ENCODE data around the gene LOC101059915.
"Not testable (repeated sequence)": the region's sequence is repeated elsewhere in the genome, so short reads cannot be mapped to it uniquely, and the experiment has no call there.

Gene LOC101059915

DNA sequence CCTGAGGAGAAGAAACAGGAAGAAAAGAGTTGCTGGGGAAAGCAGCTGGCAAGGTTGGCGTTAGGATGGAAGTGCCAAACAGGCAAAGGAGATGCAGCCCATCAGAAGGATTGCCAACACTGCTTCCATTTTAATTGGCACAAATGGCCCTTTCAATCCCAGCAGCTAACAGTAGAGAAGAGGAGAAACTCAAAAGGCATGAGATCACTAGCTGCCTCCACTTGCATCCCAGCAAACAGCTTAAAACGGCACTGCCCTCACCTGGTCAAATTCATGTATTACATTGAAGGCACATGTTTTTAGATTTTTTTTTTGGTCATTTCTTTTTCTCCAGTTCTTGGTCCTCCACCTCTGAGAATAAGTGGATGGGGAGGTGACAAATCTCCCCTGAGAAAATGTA, 14.9 kb upstream of the LOC101059915 start:
- no peaks in the 10 kb centered on the region for H3K9me3 ChIP-seq (ENCODE audit: control insufficient read depth, low read length)
- no peak overlapping the region for H3K9ac ChIP-seq (ENCODE audit: low read length)
- H3K4me3 ChIP-seq (ENCODE audit: low read length): no peak overlapping the region
- H3K27me3 ChIP-seq (ENCODE audit: control insufficient read depth, insufficient read depth, low read length): no peaks in the 10 kb centered on the region
- no peaks in the 10 kb centered on the region for H3K4me1 ChIP-seq (ENCODE audit: control insufficient read depth, insufficient read depth, low read length)
- H3K36me3 ChIP-seq (ENCODE audit: control insufficient read depth, insufficient read depth, low read length): no peaks in the 10 kb centered on the region

DNA sequence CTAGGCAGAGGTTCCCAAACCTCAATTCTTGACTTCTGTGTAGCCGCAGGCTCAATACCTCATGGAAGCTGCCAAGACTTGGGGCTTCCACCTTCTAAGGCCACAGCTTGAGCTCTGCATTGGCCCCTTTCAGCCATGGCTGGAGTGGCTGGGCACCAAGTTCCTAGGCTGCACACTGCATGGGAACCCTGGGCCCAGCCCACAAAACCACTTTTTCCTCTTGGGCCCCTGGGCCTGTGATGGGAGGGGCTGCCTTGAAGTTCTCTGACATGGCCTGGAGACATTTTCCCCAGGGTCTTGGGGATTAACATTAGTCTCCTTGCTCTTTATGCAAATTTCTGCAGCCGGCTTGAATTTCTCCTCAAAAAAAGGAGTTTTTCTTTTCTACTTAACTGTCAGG, 14.0 kb upstream of the LOC101059915 start:
- Histone ChIP-seq H3K36me3 (ENCODE audit: control insufficient read depth, insufficient read depth, low read length) (no peaks in the 10 kb centered on the region), H3K4me3 (ENCODE audit: low read length) (no peak overlapping the region), H3K27me3 (ENCODE audit: control insufficient read depth, insufficient read depth, low read length) (no peaks in the 10 kb centered on the region), H3K9ac (ENCODE audit: low read length) (no peak overlapping the region), H3K9me3 (ENCODE audit: control insufficient read depth, low read length) (no peaks in the 10 kb centered on the region), H3K4me1 (ENCODE audit: control insufficient read depth, insufficient read depth, low read length) (no peaks in the 10 kb centered on the region)

DNA sequence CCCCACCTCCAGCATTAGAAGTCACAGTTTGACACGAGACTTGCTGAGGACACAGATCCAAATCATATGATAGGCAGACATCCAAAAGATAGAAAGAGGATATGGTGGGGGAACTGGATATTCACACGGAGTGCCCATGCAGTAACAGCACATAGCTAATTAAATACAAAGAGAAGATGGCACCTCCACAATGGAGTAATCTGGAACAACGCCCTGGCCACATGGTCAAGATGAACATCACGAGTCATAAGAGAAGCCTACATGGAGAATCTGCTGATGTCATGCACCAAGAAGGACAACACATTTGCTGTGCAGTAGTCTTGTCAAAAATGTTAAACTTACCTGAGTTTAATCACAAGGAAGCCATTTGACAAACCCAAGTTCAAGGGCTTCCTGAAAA, 10.1 kb upstream of the LOC101059915 start:
- no peaks in the 10 kb centered on the region for H3K36me3 ChIP-seq (ENCODE audit: control insufficient read depth, insufficient read depth, low read length)
- no peak overlapping the region for H3K9ac ChIP-seq (ENCODE audit: low read length)
- no peaks in the 10 kb centered on the region for H3K27me3 ChIP-seq (ENCODE audit: control insufficient read depth, insufficient read depth, low read length)
- H3K4me3 ChIP-seq (ENCODE audit: low read length): no peak overlapping the region
- H3K4me1 ChIP-seq (ENCODE audit: control insufficient read depth, insufficient read depth, low read length): no peaks in the 10 kb centered on the region
- no peaks in the 10 kb centered on the region for H3K9me3 ChIP-seq (ENCODE audit: control insufficient read depth, low read length)

DNA sequence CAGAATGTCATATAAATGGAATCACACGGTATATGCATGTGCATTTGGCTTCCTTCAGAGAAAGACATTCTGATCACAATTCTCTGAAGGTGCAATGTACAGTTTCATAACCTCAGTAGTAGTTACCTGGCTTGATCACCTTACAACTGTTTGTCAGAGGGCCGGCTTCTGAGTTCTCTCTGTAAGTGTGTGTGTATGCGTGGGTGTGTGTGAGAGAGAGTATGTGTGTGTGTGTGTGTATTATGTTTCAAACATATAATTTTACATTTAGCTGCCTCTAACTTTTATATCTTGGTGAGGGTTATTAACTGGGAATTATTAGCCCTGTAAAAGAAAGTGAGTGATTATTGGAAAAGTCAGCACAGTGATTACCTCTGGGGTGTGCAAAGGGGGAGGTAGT, 8.0 kb upstream of the LOC101059915 start:
- H3K4me1 ChIP-seq (ENCODE audit: control insufficient read depth, insufficient read depth, low read length): no peaks in the 10 kb centered on the region
- H3K36me3 ChIP-seq (ENCODE audit: control insufficient read depth, insufficient read depth, low read length): no peaks in the 10 kb centered on the region
- H3K4me3 ChIP-seq (ENCODE audit: low read length): no peak overlapping the region
- no peaks in the 10 kb centered on the region for H3K27me3 ChIP-seq (ENCODE audit: control insufficient read depth, insufficient read depth, low read length)
- no peaks in the 10 kb centered on the region for H3K9me3 ChIP-seq (ENCODE audit: control insufficient read depth, low read length)
- no peak overlapping the region for H3K9ac ChIP-seq (ENCODE audit: low read length)

DNA sequence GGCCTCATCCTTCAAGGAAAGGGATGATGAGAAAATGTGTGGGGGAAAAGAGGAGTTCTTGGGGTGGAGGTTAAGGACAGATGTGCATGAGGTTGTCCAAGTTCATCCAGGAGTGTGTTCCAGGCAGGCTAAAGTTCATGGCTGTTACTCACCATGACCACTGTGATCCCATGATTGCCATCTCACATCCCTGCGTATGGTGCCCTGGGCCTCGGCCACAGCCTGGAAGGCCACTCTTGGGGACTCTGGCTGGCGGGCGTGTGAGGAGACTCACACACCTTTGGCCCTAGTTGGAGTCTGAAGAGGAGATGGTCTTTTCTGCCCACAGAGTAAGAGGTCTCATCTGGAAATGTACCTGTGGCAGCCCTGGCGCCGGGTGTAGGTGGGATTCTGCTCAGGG, 7.4 kb upstream of the LOC101059915 start:
- Histone ChIP-seq H3K4me1 (ENCODE audit: control insufficient read depth, insufficient read depth, low read length) (no peaks in the 10 kb centered on the region), H3K9ac (ENCODE audit: low read length) (no peak overlapping the region), H3K36me3 (ENCODE audit: control insufficient read depth, insufficient read depth, low read length) (no peaks in the 10 kb centered on the region), H3K4me3 (ENCODE audit: low read length) (no peak overlapping the region), H3K9me3 (ENCODE audit: control insufficient read depth, low read length) (no peaks in the 10 kb centered on the region), H3K27me3 (ENCODE audit: control insufficient read depth, insufficient read depth, low read length) (no peaks in the 10 kb centered on the region)

DNA sequence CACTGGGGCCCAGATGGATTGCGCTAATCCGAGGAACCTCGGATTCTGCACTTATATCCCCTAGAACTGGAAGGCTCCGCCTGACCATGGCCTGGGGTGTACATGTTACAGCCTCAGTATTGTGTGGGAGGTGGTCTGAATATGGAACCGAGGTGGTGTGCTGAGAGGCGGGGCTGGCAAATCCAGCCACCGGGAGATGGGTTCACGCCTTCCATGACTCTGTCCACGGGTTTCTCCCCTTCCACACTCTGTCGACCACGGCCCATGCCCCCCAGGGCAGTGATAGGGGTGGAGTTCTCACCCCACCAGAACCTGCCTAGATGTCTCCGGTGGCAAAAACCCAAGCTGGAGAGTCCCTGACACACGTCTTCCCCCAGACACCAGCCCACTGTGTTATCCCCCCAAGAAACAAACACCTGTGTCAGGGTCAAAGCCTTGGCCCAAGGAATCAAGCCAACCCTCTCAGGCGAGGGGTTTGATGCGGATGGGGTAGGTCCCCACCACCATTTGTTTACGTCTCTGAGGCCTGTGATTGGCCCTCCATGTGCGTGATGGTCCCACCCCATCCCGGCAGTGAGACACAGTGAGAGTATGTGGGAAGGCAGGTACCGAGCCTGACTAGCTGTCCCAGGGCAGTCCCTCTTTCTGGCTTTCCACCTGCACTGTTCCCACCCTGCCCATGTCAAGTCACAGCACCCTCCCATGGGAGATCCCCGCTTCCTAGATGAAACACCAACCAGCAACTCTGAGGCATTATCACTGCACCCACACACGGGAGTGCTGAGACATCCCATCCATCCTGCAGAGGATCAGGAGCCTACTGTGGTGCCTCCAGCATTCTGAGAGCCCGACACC, 6.6 kb upstream of the LOC101059915 start:
- Histone ChIP-seq H3K9ac (ENCODE audit: low read length) (no peak overlapping the region), H3K27me3 (ENCODE audit: control insufficient read depth, insufficient read depth, low read length) (no peaks in the 10 kb centered on the region), H3K36me3 (ENCODE audit: control insufficient read depth, insufficient read depth, low read length) (no peaks in the 10 kb centered on the region), H3K4me3 (ENCODE audit: low read length) (no peak overlapping the region), H3K9me3 (ENCODE audit: control insufficient read depth, low read length) (no peaks in the 10 kb centered on the region), H3K4me1 (ENCODE audit: control insufficient read depth, insufficient read depth, low read length) (no peaks in the 10 kb centered on the region)

DNA sequence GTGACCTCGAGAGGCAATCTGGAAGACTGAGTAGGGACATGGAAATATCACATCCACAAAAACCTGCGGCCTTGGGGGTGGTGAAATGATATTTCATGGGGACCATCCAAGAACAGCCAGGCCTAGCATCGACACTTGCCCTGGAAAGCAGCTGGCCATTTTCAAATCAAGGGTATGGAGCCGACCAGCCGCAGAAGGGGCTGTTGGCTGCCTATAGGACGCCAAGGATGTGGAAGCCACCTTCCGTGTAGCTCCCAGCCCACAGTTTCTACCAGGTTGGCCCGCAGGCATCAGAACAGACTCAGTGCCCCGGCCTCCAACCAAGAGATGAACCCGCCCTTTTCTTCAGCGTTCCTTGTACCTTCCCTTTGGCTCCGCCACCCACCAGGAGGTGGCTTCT, 5.4 kb upstream of the LOC101059915 start:
- Histone ChIP-seq H3K4me1 (ENCODE audit: control insufficient read depth, insufficient read depth, low read length) (no peaks in the 10 kb centered on the region), H3K9ac (ENCODE audit: low read length) (no peak overlapping the region), H3K27me3 (ENCODE audit: control insufficient read depth, insufficient read depth, low read length) (no peaks in the 10 kb centered on the region), H3K4me3 (ENCODE audit: low read length) (no peak overlapping the region), H3K36me3 (ENCODE audit: control insufficient read depth, insufficient read depth, low read length) (no peaks in the 10 kb centered on the region), H3K9me3 (ENCODE audit: control insufficient read depth, low read length) (no peaks in the 10 kb centered on the region)

DNA sequence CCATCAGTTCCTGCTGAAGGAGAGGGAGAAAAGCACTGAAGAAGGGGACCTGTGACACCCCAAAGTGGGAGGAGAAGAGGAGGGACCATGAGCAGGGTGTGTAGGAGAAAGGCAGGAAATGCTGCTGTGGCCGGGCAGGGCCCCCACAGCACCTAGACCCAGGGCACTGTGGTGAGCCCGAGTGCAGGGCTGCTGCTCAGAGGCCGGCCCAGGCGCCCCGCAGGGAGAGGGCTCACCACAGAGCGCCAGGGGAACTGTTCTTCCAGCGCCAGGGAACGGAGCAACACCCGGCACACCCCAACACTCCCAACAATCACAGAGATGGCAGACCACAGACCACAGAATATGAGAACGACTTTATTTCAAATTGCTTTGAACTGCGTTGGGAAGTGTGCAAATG, 4.7 kb upstream of the LOC101059915 start:
- not testable (repeated sequence) for H3K4me1 ChIP-seq (ENCODE audit: control insufficient read depth, insufficient read depth, low read length); H3K9ac ChIP-seq (ENCODE audit: low read length); H3K4me3 ChIP-seq (ENCODE audit: low read length); H3K9me3 ChIP-seq (ENCODE audit: control insufficient read depth, low read length); H3K27me3 ChIP-seq (ENCODE audit: control insufficient read depth, insufficient read depth, low read length); H3K36me3 ChIP-seq (ENCODE audit: control insufficient read depth, insufficient read depth, low read length)

DNA sequence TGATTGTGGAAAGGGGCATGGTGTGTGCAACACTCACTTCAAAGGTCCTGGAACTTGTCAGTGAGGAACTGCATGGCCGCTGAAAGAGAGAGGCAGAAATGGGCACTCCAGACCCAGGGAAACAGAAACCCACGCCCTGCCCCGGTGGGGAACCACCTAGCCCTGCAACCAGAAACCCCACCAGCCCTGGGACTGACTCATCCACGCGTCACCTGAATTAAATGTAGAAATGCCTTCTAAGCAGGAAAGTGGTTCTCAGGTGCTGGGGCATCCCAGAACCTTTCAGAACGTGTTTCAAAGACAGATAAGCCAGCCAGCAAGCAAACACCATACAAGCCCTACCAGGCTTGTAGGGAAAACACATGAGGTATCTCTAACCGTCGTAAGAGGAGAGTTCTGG, 4.1 kb upstream of the LOC101059915 start:
- H3K9me3 ChIP-seq (ENCODE audit: control insufficient read depth, low read length); H3K4me3 ChIP-seq (ENCODE audit: low read length); H3K36me3 ChIP-seq (ENCODE audit: control insufficient read depth, insufficient read depth, low read length); H3K9ac ChIP-seq (ENCODE audit: low read length); H3K27me3 ChIP-seq (ENCODE audit: control insufficient read depth, insufficient read depth, low read length); H3K4me1 ChIP-seq (ENCODE audit: control insufficient read depth, insufficient read depth, low read length): not testable (repeated sequence)

DNA sequence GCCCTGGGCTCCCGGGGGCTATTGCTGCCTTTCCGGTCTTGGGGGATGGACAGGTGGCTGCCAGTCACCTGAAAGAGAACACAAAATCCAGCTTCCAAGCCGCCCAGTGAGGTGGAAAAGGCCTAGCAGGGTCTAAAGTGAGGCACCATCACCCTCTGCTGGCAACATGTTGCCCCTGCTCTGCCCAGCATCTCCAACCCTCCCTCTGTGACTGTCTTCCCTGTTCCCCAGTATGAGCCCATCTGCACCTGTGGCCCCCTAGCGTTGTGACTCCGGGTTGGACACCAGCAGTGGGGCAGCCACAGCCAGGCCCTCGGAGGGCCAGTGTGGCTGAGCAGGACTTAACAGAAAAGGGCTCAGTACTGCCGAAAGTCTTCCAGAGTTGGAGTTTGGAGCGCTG, 3.1 kb upstream of the LOC101059915 start:
- H3K36me3 ChIP-seq (ENCODE audit: control insufficient read depth, insufficient read depth, low read length); H3K4me3 ChIP-seq (ENCODE audit: low read length); H3K4me1 ChIP-seq (ENCODE audit: control insufficient read depth, insufficient read depth, low read length); H3K27me3 ChIP-seq (ENCODE audit: control insufficient read depth, insufficient read depth, low read length); H3K9ac ChIP-seq (ENCODE audit: low read length); H3K9me3 ChIP-seq (ENCODE audit: control insufficient read depth, low read length): not testable (repeated sequence)

DNA sequence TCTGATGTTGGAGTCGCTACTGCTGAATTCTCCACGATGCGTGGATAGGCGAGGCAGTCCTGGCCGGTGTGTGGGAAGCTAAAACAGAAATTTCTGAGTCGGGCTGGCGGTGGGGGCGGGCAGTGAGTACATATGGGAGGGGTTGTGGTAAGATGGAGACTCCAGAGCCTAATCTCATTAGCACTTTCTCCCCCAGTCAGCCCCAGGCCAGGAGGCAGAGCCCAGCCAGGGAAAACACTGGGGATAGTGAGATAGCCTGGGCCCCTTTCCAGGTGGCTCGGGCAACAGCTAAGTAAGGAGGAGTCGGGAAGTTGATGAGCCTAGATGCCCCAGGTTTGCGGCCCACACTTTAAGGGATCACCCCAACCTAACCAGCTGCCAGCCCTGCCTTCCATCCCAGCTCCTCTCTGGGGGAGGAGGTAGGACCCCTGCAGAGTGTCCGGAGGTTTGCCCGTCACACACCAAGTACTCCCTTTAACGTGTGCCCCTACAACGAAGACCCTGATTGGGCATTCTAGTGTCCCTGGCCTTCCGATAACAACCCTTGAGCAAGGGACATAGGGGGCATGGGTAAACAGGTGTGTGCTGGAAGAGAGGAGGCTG, 2.4 kb upstream of the LOC101059915 start:
- Histone ChIP-seq H3K36me3 (ENCODE audit: control insufficient read depth, insufficient read depth, low read length) (no peaks in the 10 kb centered on the region), H3K9me3 (ENCODE audit: control insufficient read depth, low read length) (no peaks in the 10 kb centered on the region), H3K27me3 (ENCODE audit: control insufficient read depth, insufficient read depth, low read length) (no peaks in the 10 kb centered on the region), H3K4me1 (ENCODE audit: control insufficient read depth, insufficient read depth, low read length) (no peaks in the 10 kb centered on the region), H3K4me3 (ENCODE audit: low read length) (no peak overlapping the region), H3K9ac (ENCODE audit: low read length) (no peak overlapping the region)

DNA sequence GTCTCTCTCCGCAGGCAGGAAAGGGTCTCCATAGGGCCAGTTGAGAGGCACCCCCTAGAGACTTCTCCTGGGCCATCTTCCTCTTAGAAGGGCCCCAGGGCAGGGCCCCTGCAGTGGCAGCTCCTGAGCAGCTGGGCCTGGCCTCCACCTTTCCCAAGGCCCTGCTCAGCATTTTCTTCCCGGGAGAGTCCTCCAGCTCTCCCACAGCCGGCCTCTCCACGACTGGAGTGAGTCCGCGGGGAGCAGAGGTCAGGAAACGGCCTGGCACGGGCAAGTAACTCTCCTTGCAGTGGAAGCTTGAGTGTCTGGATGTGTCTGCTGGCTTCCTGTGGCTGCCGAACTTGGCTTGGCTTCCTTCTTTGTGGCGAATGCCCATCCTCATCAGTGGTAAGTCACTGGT, 1.6 kb upstream of the LOC101059915 start:
- Histone ChIP-seq H3K4me1 (ENCODE audit: control insufficient read depth, insufficient read depth, low read length) (no peaks in the 10 kb centered on the region), H3K36me3 (ENCODE audit: control insufficient read depth, insufficient read depth, low read length) (no peaks in the 10 kb centered on the region), H3K9ac (ENCODE audit: low read length) (no peak overlapping the region), H3K27me3 (ENCODE audit: control insufficient read depth, insufficient read depth, low read length) (no peaks in the 10 kb centered on the region), H3K4me3 (ENCODE audit: low read length) (no peak overlapping the region), H3K9me3 (ENCODE audit: control insufficient read depth, low read length) (no peaks in the 10 kb centered on the region)

All from mucosa of stomach (tissue), 1 donor.